Inflammatory macrophage (primary cell): ENCODE measurements around the gene GPRASP3.

Experiments
- DNase-seq, 2 donors: peaks; one replicate each; pipeline ENCODE4 v3.0.0-alpha.2; 2020 to 2022

GPRASP3 gene

DNA sequence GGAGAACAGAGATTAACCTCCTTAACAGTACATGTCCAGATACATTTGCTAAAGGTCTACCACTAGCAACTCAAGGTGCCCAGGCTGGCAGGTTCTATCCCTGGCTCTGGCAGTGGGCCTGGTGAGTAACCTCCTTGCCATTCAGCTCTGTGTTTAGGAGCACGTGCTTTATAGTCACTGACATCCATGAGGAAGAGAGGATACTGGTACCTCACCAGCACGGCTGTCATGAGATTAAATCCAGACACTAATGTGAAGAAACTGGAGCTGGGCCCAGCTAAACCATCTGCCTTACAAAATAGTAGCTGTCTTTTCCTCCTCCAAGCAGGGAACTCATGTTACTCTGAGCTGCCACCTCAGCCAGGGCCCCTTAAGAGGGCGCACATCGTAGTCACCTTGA, 45.3 kb downstream of the GPRASP3 start:
- DNase-seq = no peak

DNA sequence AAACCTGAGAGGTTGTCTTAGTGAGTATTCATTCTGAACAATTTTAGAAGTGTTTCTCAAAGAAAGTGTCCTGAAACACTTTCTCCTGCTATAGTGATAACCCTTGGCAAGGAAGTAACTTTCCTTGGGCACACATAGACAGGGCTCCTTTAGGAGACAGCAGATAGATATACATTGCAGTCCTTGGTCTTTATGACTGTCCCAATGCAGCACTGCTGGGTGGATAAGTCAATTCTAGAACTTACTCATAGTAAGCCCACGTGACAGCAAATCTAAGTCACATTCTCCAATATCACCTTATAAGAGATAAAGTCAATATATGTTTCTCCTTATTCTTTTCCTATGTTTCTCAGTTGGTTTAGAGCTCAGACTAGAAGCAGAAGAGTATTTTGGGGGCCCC, 46.7 kb downstream of the GPRASP3 start:
- DNase-seq = no peak

DNA sequence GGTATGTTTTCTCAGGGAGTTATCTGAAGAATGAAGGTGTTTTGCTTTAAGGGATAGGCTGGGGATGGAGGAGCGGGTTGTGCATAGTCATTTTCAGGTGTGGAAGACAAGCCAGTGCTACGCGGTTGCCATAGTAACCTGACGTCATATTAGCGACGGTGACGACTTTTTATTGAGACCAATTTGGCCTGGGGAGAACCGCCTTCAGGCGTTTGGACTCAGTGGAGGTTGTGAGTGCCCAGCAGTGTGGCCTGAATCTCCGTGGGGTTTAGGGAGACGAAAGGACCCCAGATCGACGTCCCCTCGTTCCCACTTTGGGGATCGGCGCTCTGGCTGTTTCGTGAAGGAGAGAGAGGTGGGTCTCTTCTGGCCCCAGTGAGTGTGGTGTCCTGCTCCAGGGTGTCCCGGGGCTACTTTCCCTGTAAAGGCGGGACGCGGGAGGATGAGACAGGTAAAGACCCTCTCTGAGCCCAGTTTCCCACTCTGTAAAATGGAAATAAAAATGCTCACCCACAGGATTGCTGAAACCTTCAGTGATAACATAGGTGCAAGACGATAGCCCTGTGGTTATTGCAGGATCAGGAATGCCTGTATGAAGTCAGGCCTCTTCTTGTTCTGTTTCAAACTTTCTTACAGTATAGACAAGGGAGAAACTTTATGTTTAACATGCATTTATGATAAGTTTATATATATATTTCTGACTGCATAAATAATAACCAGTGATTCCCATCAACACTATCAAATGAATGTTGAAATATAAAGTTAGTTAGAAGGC, 48.6 kb downstream of the GPRASP3 start:
- peak; percentile 86 for DNase-seq
